GM12865 (cell line): ENCODE results near the gene MBOAT1.
A peak's percentile ranks its signal among the peaks of the same experiment; 100 is the strongest.

ENCODE experiments used
- DNase-seq: peaks from one replicate; pipeline ENCODE4 v3.0.0; 2010; ENCODE audit warnings: low read depth
- H3K4me3 ChIP-seq: 2 replicates; pipeline ENCODE4 v1.5.1; 2011; ENCODE audit warnings: mild to moderate bottlenecking, low read depth, low read length, control low read depth
- CTCF ChIP-seq: IDR thresholded peaks from 2 replicates; pipeline ENCODE4 v1.5.1; 2011; ENCODE audit warnings: low read length, control low read depth, low read depth, inconsistent platforms; ENCODE audit not compliant: insufficient read depth; ENCODE audit errors: missing control alignments

Gene MBOAT1

GRCh38 chr6:20241102-20241501 lies 28.8 kb upstream of the MBOAT1 start:
- TF ChIP-seq CTCF: no peak
- H3K4me3 ChIP-seq: no peak overlapping the region
- DNase-seq: no peak

GRCh38 chr6:20238688-20239587 lies 26.7 kb upstream of the MBOAT1 start:
- H3K4me3 ChIP-seq: no peak overlapping the region
- no peak for TF ChIP-seq CTCF
- no peak for DNase-seq

GRCh38 chr6:20237677-20238460 lies 25.6 kb upstream of the MBOAT1 start:
- H3K4me3 ChIP-seq: no peak overlapping the region
- no peak for TF ChIP-seq CTCF
- no peak for DNase-seq

- DNase-seq: no peak
- H3K4me3 ChIP-seq: no peak overlapping the region
- no peak for TF ChIP-seq CTCF
Measured at GRCh38 chr6:20236909-20237600, 24.8 kb upstream of the MBOAT1 start.

GRCh38 chr6:20236344-20236743 lies 24.1 kb upstream of the MBOAT1 start:
- TF ChIP-seq CTCF: no peak
- no peak overlapping the region for H3K4me3 ChIP-seq
- DNase-seq: peak; percentile 6

- TF ChIP-seq CTCF: no peak
- H3K4me3 ChIP-seq: no peak overlapping the region
- no peak for DNase-seq
Measured at GRCh38 chr6:20235041-20235440, 22.8 kb upstream of the MBOAT1 start.
